HCT116 (cell line): Measurements from ENCODE around the gene DLG2. TPM values are rescaled to one million over a fixed set of nuclear protein-coding genes. Genes with fewer than 3 reads are reported as not detected.

Experiments used
- ATAC-seq: fragments of 200-7000 bp; cut with Tn5 transposase; 2 replicates; pipeline ENCODE4 v1.9.1; 2020; ENCODE audit warnings: mild to moderate bottlenecking, moderate library complexity
- BruUV-seq: library from RNA; stranded (reverse); fragments of 400-500 nt; replicated peaks from 2 replicates; lab custom pipeline; 2021; lab: Mats Ljungman, UMichigan
- CTCF ChIA-PET: fragments of 300-600 bp; sonication (Branson Sonifier 250); formaldehyde crosslinking; loops from one replicate; lab custom pipeline; 2021; ENCODE audit warnings: antibody characterized with exemption; lab: Charles Lee
- POLR2A ChIA-PET: fragments of 300-600, 350-600 bp; sonication (Branson Sonifier 250); formaldehyde crosslinking; loops from one replicate; lab custom pipeline; 2021; ENCODE audit warnings: antibody characterized with exemption; lab: Charles Lee
- RAD21 ChIA-PET, 2 experiments: fragments of 300-600 bp; sonication (Branson Sonifier 250); formaldehyde crosslinking; loops; one replicate each; lab custom pipeline; 2023; ENCODE audit warnings: low total read pairs in 2 of 2; ENCODE audit not compliant: uncharacterized antibody in 2 of 2, unreplicated experiment in 2 of 2, low non-redundant PET in 1 of 2; lab: Charles Lee
- DNase-seq: peaks from one replicate; pipeline ENCODE4 v3.0.0-alpha.2; 2010; ENCODE audit warnings: low read depth, low spot score
- H2AFZ ChIP-seq: fragments of 200-600 bp; shearing (Covaris generic), sonication (generic); 2 replicates; pipeline ENCODE4 v1.6.1; 2017; ENCODE audit warnings: low read depth, mixed run types, mixed read lengths, antibody characterized with exemption, low read length; ENCODE audit not compliant: poor library complexity, severe bottlenecking
- H3K27ac ChIP-seq: 2 replicates; pipeline ENCODE4 v1.5.1; 2012; ENCODE audit warnings: low read depth, low read length
- H3K27me3 ChIP-seq: fragments of 200-600 bp; sonication (generic); 2 replicates; pipeline ENCODE4 v1.6.1; 2016; ENCODE audit warnings: mixed run types, low read length, mixed read lengths; ENCODE audit not compliant: insufficient read depth
- H3K36me3 ChIP-seq, 2 experiments: fragments of 200-500 bp in 1 of 2; fragments of 200-600 bp in 1 of 2; sonication (Bioruptor generic) in 1 of 2; sonication (generic) in 1 of 2; 2 replicates each; pipeline versions ENCODE4 v1.5.1 to v1.6.1; 2014 to 2016; ENCODE audit warnings: low read length in 2 of 2, inconsistent platforms in 1 of 2, mixed read lengths in 1 of 2, mixed run types in 1 of 2; ENCODE audit not compliant: insufficient read depth in 2 of 2, control insufficient read depth in 1 of 2
- H3K4me1 ChIP-seq, 2 experiments: fragments of 200-600 bp in 1 of 2; sonication (generic) in 1 of 2; 2 replicates each; pipeline versions ENCODE4 v1.5.1 to v1.6.1; 2012 to 2017; ENCODE audit warnings: low read length in 2 of 2, inconsistent platforms in 1 of 2, mild to moderate bottlenecking in 1 of 2, mixed read lengths in 1 of 2, mixed run types in 1 of 2, moderate library complexity in 1 of 2; ENCODE audit not compliant: insufficient read depth in 2 of 2, control insufficient read depth in 1 of 2
- H3K4me2 ChIP-seq: fragments of 200-600 bp; sonication (generic); 2 replicates; pipeline ENCODE4 v1.6.1; 2017; ENCODE audit warnings: mixed run types, low read length, mixed read lengths
- H3K4me3 ChIP-seq, 2 experiments: fragments of 200-600 bp in 1 of 2; sonication (generic) in 1 of 2; replicated peaks in 1 of 2; 2 replicates each; pipeline ENCODE4 v1.5.1; 2011 to 2016; ENCODE audit warnings: low read length in 2 of 2, control low read depth in 1 of 2, low read depth in 1 of 2, mild to moderate bottlenecking in 1 of 2, mixed read lengths in 1 of 2, mixed run types in 1 of 2
- H3K79me2 ChIP-seq: fragments of 200-600 bp; sonication (generic); 2 replicates; pipeline ENCODE4 v1.6.1; 2017; ENCODE audit warnings: mild to moderate bottlenecking, mixed run types, low read length, moderate library complexity, mixed read lengths; ENCODE audit not compliant: insufficient read depth
- H3K9ac ChIP-seq: fragments of 200-600 bp; sonication (generic); 2 replicates; pipeline ENCODE4 v1.6.1; 2016; ENCODE audit warnings: low read length, mixed read lengths
- H3K9me2 ChIP-seq: fragments of 200-600 bp; sonication (generic), shearing (Covaris generic); 2 replicates; pipeline ENCODE4 v1.6.1; 2017; ENCODE audit warnings: mixed run types, mild to moderate bottlenecking, moderate library complexity; ENCODE audit not compliant: insufficient read depth
- H3K9me3 ChIP-seq, 2 experiments: fragments of 200-500 bp in 1 of 2; fragments of 200-600 bp in 1 of 2; sonication (Bioruptor generic) in 1 of 2; sonication (generic) in 1 of 2; 2 replicates each; pipeline ENCODE4 v1.6.1; 2014 to 2017; ENCODE audit warnings: low read length in 2 of 2, mixed read lengths in 2 of 2, inconsistent platforms in 1 of 2, low read depth in 1 of 2, mild to moderate bottlenecking in 1 of 2, mixed run types in 1 of 2, moderate library complexity in 1 of 2; ENCODE audit not compliant: control insufficient read depth in 1 of 2, insufficient read depth in 1 of 2
- H4K20me1 ChIP-seq: fragments of 200-600 bp; sonication (generic), shearing (Covaris generic); 2 replicates; pipeline ENCODE4 v1.6.1; 2017; ENCODE audit warnings: mixed run types, mild to moderate bottlenecking, moderate library complexity; ENCODE audit not compliant: insufficient read depth
- CBX3 ChIP-seq: IDR thresholded peaks from 2 replicates; pipeline ENCODE4 v1.6.1; 2012; ENCODE audit warnings: low read depth
- ELF1 ChIP-seq: IDR thresholded peaks from 2 replicates; pipeline ENCODE4 v1.6.1; 2012; ENCODE audit warnings: low read depth, borderline replicate concordance
- EZH2 ChIP-seq: fragments of 200-600 bp; sonication (generic); IDR thresholded peaks from 2 replicates; pipeline ENCODE4 v1.6.1; 2017; ENCODE audit warnings: antibody characterized with exemption, mixed run types
- JUND ChIP-seq: IDR thresholded peaks from 2 replicates; pipeline ENCODE4 v1.6.1; 2012
- POLR2A ChIP-seq: IDR thresholded peaks from 2 replicates; pipeline ENCODE4 v1.7.0; 2011; ENCODE audit warnings: borderline replicate concordance; ENCODE audit not compliant: insufficient read depth, insufficient read length; ENCODE audit errors: extremely low read depth
- SP1 ChIP-seq: IDR thresholded peaks from 2 replicates; pipeline ENCODE4 v1.6.1; 2012; ENCODE audit warnings: low read depth
- TCF7L2 ChIP-seq: IDR thresholded peaks from 2 replicates; pipeline ENCODE4 v1.7.0; 2011; ENCODE audit warnings: borderline replicate concordance, inconsistent platforms; ENCODE audit not compliant: insufficient read depth, insufficient read length; ENCODE audit errors: extremely low read depth
- ZBTB33 ChIP-seq: IDR thresholded peaks from 2 replicates; pipeline ENCODE4 v1.6.1; 2011; ENCODE audit warnings: mild to moderate bottlenecking, low read length, moderate library complexity; ENCODE audit not compliant: insufficient replicate concordance; ENCODE audit errors: extremely low read depth
- ZFX ChIP-seq: fragments of 450-650 bp; IDR thresholded peaks from 2 replicates; pipeline ENCODE4 v1.6.1; 2017
- intact Hi-C: fragments of 100-400 bp; cut with micrococcal nuclease; formaldehyde crosslinking; loops from 2 replicates; pipeline ENCODE4 v1.10.0; 2022
- total RNA-seq: library from RNA; stranded (reverse); gene quantifications from one replicate; pipeline ENCODE4 v1.2.1, GENCODE V29; 2021; ENCODE audit not compliant: unreplicated experiment
- TF ChIP-seq, protein P1 (sequence below): IDR thresholded peaks from 2 replicates; pipeline ENCODE4 v1.6.1; 2012
- TF ChIP-seq, protein P2 (sequence below), 3 experiments: fragments of 200-600 bp in 1 of 3; sonication (generic) in 1 of 3; IDR thresholded peaks in 2 of 3; conservative IDR thresholded peaks in 1 of 3; 2 replicates each; pipeline ENCODE4 v1.5.1; 2012 to 2017; ENCODE audit warnings: low read depth in 2 of 3, low read length in 2 of 3, antibody characterized with exemption in 1 of 3, borderline replicate concordance in 1 of 3, control low read depth in 1 of 3, mild to moderate bottlenecking in 1 of 3, mixed read lengths in 1 of 3, mixed run types in 1 of 3, moderate library complexity in 1 of 3; ENCODE audit not compliant: insufficient read depth in 1 of 3

Gene DLG2
- total RNA-seq, 1 experiment from 2014 or later = 2.4 TPM

GRCh38 chr11:85307366-85307765 lies 319.8 kb downstream of the DLG2 start:
- Histone ChIP-seq H3K27ac (no peak overlapping the region), H3K9ac (no peak overlapping the region), H2AFZ (no peak overlapping the region), H3K9me3 (no peaks in the 10 kb centered on the region), H3K79me2 (no peaks in the 10 kb centered on the region), H3K36me3 (no peaks in the 10 kb centered on the region), H3K4me3 (no peak overlapping the region)
- ChIA-PET CTCF (no interaction called here), RAD21 (no interaction called here)
- no peak for ATAC-seq
- no peak for DNase-seq
- TF ChIP-seq JUND = no peak
- TF ChIP-seq, protein P1, sequence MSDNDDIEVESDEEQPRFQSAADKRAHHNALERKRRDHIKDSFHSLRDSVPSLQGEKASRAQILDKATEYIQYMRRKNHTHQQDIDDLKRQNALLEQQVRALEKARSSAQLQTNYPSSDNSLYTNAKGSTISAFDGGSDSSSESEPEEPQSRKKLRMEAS = no peak
- TF ChIP-seq CBX3 = no peak
- TF ChIP-seq ZFX = no peak
- TF ChIP-seq TCF7L2 = no peak
- TF ChIP-seq ZBTB33 = no peak
- TF ChIP-seq, all 23 proteins: peak for 0
- H3K9me2 ChIP-seq = no peaks in the 10 kb centered on the region
- BruUV-seq = no TSS peak
- H3K27me3 ChIP-seq = no peaks in the 10 kb centered on the region
- POLR2A ChIA-PET = no interaction called here
- no peak overlapping the region for H3K4me2 ChIP-seq
- no peaks in the 10 kb centered on the region for H4K20me1 ChIP-seq
- intact Hi-C loops = no loop called here
- H3K4me1 ChIP-seq = no peaks in the 10 kb centered on the region

GRCh38 chr11:85301895-85302678 lies 325.1 kb downstream of the DLG2 start:
- Histone ChIP-seq H3K4me1 (no peaks in the 10 kb centered on the region), H3K4me2 (no peak overlapping the region), H3K27me3 (no peaks in the 10 kb centered on the region), H3K36me3 (no peaks in the 10 kb centered on the region), H3K27ac (no peak overlapping the region), H3K79me2 (no peaks in the 10 kb centered on the region), H3K9me3 (no peaks in the 10 kb centered on the region), H3K9ac (no peak overlapping the region), H2AFZ (no peak overlapping the region), H4K20me1 (no peaks in the 10 kb centered on the region), H3K9me2 (no peaks in the 10 kb centered on the region), H3K4me3 (no peak overlapping the region)
- ChIA-PET RAD21 (no interaction called here), CTCF (no interaction called here), POLR2A (no interaction called here)
- intact Hi-C loops = no loop called here
- ATAC-seq (no peak), DNase-seq (no peak)
- BruUV-seq = no TSS peak
- no peak for TF ChIP-seq EZH2
- TF ChIP-seq, protein P2, sequence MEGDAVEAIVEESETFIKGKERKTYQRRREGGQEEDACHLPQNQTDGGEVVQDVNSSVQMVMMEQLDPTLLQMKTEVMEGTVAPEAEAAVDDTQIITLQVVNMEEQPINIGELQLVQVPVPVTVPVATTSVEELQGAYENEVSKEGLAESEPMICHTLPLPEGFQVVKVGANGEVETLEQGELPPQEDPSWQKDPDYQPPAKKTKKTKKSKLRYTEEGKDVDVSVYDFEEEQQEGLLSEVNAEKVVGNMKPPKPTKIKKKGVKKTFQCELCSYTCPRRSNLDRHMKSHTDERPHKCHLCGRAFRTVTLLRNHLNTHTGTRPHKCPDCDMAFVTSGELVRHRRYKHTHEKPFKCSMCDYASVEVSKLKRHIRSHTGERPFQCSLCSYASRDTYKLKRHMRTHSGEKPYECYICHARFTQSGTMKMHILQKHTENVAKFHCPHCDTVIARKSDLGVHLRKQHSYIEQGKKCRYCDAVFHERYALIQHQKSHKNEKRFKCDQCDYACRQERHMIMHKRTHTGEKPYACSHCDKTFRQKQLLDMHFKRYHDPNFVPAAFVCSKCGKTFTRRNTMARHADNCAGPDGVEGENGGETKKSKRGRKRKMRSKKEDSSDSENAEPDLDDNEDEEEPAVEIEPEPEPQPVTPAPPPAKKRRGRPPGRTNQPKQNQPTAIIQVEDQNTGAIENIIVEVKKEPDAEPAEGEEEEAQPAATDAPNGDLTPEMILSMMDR (IDR thresholded peaks at IDR 0.05 in 2 of 3, conservative IDR thresholded peaks at IDR 0.05 in 1 of 3; ENCODE audit: borderline replicate concordance in 1 of 3, insufficient read depth in 1 of 3, low read depth in 2 of 3, low read length in 2 of 3) = no peak
- TF ChIP-seq SP1 = no peak
- no peak for TF ChIP-seq POLR2A
- TF ChIP-seq ZBTB33 = no peak
- no peak for TF ChIP-seq ELF1
